Testis (tissue), 3 donors: ENCODE data around the gene DCDC2C. TPM values are rescaled to one million over a fixed set of nuclear protein-coding genes. Genes with fewer than 3 reads are reported as not detected.

Experiments
- DNase-seq: peaks from one replicate; pipeline ENCODE4 v3.0.0-alpha.2; 2019
- H3K27ac ChIP-seq, 2 donors: fragments of 200-600 bp; sonication (generic); one replicate each; pipeline ENCODE4 v1.5.1; 2019
- H3K27me3 ChIP-seq: fragments of 200-600 bp; sonication (generic); one replicate; pipeline ENCODE4 v1.5.1; 2019
- H3K36me3 ChIP-seq: fragments of 200-600 bp; sonication (generic); one replicate; pipeline ENCODE4 v1.5.1; 2017; ENCODE audit warnings: low read depth; ENCODE audit errors: missing control alignments
- H3K4me1 ChIP-seq: fragments of 200-600 bp; sonication (generic); one replicate; pipeline ENCODE4 v1.5.1; 2019
- H3K4me3 ChIP-seq, 2 donors: fragments of 200-600 bp; sonication (generic); one replicate each; pipeline ENCODE4 v1.5.1; 2017 to 2019
- H3K9me3 ChIP-seq: fragments of 200-600 bp; sonication (generic); one replicate; pipeline ENCODE4 v1.5.1; 2017
- CTCF ChIP-seq, 3 experiments: fragments of 450-650 bp in 2 of 3; fragments of 200-600 bp in 1 of 3; sonication (generic) in 1 of 3; IDR thresholded peaks; one replicate each; pipeline ENCODE4 v1.5.1; 2016 to 2019; ENCODE audit warnings: antibody characterized with exemption in 3 of 3, mild to moderate bottlenecking in 2 of 3, moderate library complexity in 1 of 3
- POLR2A ChIP-seq: fragments of 450-650 bp; IDR thresholded peaks from one replicate; pipeline ENCODE4 v1.6.1; 2017; ENCODE audit warnings: antibody characterized with exemption, mild to moderate bottlenecking, moderate library complexity
- WGBS, 2 donors: methylation state at CpG; one replicate each; pipeline ENCODE4 v1.1.5; 2018; 5-methylcytosine and 5-hydroxymethylcytosine counted together
- intact Hi-C: fragments of 100-400 bp; cut with DNase I; formaldehyde crosslinking; loops from one replicate; pipeline ENCODE4 v1.15.1; 2023; ENCODE audit warnings: low total_unique reads
- polyA plus RNA-seq: library from polyadenylated mRNA; stranded (reverse); fragments of 350-450 nt; fragmentation: Illumina TruSeq; extraction: RNeasy Lipid Tissue Mini Kit (QIAGEN cat#74804); gene quantifications from one replicate; pipeline ENCODE4 v1.2.3, GENCODE V29; 2014; ENCODE audit warnings: low read depth, low replicate concordance; ENCODE audit not compliant: insufficient read depth
- total RNA-seq, 2 donors: library from RNA; depleted of rRNA; stranded (reverse); fragments of >200 nt; gene quantifications; one replicate each; pipeline ENCODE4 v1.2.3, GENCODE V29; 2016

Gene DCDC2C
- total and polyA plus RNA-seq, 3 donors from 2014 or later: 9.9 to 12.1 (median 10.6) TPM

- 77 to 91% methylated on average over 8 of the region's 8 CpGs for WGBS, 2 donors
- Histone ChIP-seq H3K9me3 (no peaks in the 10 kb centered on the region), H3K27me3 (no peaks in the 10 kb centered on the region), H3K27ac (no peak overlapping the region), H3K4me1 (no peaks in the 10 kb centered on the region), H3K36me3 (no peaks in the 10 kb centered on the region), H3K4me3 (no peak overlapping the region)
- DNase-seq: no peak
- no peak for TF ChIP-seq CTCF (IDR thresholded peaks at IDR 0.05)
- no peak for TF ChIP-seq POLR2A
- intact Hi-C loops: no loop called here
Measured at GRCh38 chr2:3718679-3719078, 15.3 kb downstream of the DCDC2C start.

GRCh38 chr2:3725002-3725401 is 21.6 kb downstream of the DCDC2C start:
- DNase-seq: no peak
- Histone ChIP-seq H3K9me3 (no peaks in the 10 kb centered on the region), H3K4me1 (no peaks in the 10 kb centered on the region), H3K27ac (no peak overlapping the region), H3K27me3 (no peaks in the 10 kb centered on the region), H3K4me3 (no peak overlapping the region), H3K36me3 (no peaks in the 10 kb centered on the region)
- WGBS, 2 donors: 86 to 94% methylated on average over 5 to 11 of the region's 11 CpGs
- TF ChIP-seq POLR2A: no peak
- TF ChIP-seq CTCF (IDR thresholded peaks at IDR 0.05): no peak
- intact Hi-C loops: no loop called here

- no peaks in the 10 kb centered on the region for H3K4me1 ChIP-seq
- no peak for DNase-seq
- H3K4me3 ChIP-seq: no peak overlapping the region
- intact Hi-C loops: no loop called here
- H3K27me3 ChIP-seq: no peaks in the 10 kb centered on the region
- H3K36me3 ChIP-seq: no peaks in the 10 kb centered on the region
- WGBS, 2 donors: 77 to 83% methylated on average over 23 of the region's 23 CpGs
- TF ChIP-seq POLR2A (no peak), CTCF (IDR thresholded peaks at IDR 0.05) (no peak)
- no peaks in the 10 kb centered on the region for H3K9me3 ChIP-seq
- no peak overlapping the region for H3K27ac ChIP-seq
Measured at GRCh38 chr2:3725458-3726250, 22.3 kb downstream of the DCDC2C start.

- TF ChIP-seq CTCF (IDR thresholded peaks at IDR 0.05) (no peak), POLR2A (no peak)
- Histone ChIP-seq H3K4me3 (no peak overlapping the region), H3K27ac (no peak overlapping the region), H3K4me1 (no peaks in the 10 kb centered on the region), H3K9me3 (no peaks in the 10 kb centered on the region), H3K27me3 (no peaks in the 10 kb centered on the region), H3K36me3 (no peaks in the 10 kb centered on the region)
- WGBS, 2 donors: 91 to 93% methylated on average over 10 of the region's 10 CpGs
- intact Hi-C loops: no loop called here
- no peak for DNase-seq
Measured at GRCh38 chr2:3726511-3726910, 23.1 kb downstream of the DCDC2C start.
